ENCODE measurements around the gene MICAL2.

The MICAL2 gene

DNA sequence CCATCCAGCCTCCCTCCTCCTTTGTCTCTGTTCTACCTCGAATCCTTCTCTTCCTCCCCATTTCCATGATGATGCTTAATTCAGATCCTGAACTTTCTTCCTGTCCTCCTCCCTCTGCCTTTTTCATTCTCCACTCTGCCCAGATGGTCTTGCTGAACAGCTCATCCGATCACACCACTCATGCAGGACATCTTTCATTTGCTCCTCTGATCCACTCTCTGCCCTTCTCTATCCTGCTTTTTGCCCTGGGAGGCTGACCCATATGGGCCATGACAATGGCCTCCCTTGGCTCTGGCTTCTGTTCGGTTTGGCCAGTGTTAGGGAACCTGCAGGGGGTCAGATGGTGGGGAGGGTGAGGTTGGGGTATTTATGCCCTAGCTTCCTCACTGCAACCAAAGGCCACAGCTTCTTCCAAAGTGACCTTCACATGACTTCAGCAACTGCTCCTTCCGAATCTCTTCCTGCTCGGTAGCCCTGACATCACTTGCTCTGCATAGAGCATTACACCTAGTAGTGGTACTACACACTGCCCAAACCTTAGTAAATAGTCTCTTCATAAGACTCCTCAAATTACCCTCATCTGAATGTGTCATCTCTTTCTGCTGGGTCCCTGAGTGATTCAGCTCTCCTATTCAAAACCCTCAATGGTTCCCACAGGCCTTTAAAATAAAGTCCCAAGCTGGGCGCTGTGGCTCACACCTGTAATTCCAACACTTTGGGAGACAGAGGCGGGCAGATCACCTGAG is 32.7 kb upstream of the MICAL2 start:
- DNase-seq (ENCODE audit: low read depth, low spot score): peak; percentile 63
- in situ Hi-C loops (cut with HindIII; ENCODE audit: low sequenced_read_pairs): no loop called here
- no peak overlapping the region for H3K4me3 ChIP-seq (ENCODE audit: low read depth, low read length)
- TF ChIP-seq, protein P1, sequence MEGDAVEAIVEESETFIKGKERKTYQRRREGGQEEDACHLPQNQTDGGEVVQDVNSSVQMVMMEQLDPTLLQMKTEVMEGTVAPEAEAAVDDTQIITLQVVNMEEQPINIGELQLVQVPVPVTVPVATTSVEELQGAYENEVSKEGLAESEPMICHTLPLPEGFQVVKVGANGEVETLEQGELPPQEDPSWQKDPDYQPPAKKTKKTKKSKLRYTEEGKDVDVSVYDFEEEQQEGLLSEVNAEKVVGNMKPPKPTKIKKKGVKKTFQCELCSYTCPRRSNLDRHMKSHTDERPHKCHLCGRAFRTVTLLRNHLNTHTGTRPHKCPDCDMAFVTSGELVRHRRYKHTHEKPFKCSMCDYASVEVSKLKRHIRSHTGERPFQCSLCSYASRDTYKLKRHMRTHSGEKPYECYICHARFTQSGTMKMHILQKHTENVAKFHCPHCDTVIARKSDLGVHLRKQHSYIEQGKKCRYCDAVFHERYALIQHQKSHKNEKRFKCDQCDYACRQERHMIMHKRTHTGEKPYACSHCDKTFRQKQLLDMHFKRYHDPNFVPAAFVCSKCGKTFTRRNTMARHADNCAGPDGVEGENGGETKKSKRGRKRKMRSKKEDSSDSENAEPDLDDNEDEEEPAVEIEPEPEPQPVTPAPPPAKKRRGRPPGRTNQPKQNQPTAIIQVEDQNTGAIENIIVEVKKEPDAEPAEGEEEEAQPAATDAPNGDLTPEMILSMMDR (IDR thresholded peaks at IDR 0.05; ENCODE audit: low read depth, low read length): no peak

DNA sequence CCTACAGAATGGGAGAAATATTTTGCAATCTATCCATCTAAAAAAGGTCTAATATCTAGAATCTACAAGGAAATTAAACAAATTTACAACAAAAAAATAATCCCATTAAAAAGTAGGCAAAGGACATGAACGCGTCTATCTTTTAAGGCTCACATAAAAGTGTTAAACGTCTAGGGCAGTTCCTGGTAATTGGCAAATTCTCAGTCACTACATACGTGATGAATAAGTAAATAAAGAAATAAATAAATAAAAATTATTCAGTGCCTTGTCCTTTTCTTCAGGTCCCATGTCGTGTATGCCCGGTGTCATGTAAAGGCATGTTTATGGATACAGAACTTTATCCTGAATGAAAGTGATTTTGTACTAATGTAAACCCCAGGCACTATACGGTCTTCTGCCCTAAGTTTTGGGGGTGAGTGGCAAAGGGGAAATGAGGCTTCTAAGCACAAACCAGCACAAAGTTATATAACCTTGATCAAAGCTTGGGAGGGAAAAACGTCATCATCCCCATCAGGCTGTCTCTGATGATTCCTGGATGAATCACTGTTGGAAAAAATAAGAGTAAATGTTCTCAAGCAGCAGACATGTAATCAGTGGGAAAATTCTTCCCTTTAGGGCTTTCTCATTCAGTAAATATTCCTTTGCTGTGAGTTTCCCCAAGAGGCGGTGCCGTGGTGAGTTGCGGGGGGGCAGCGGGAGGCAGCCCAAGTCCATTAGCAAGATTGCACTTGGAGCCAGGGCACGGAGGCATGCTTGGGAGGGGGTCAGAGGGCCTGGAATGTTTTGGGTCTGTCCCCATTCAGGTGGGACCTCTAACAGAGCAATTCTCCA is 30.4 kb upstream of the MICAL2 start:
- DNase-seq (ENCODE audit: low read depth, low spot score): peak; percentile 99
- TF ChIP-seq, protein P1 (IDR thresholded peaks at IDR 0.05; ENCODE audit: low read depth, low read length): no peak
- in situ Hi-C loops (cut with HindIII; ENCODE audit: low sequenced_read_pairs): loop anchor here (10.0 kb wide), 1 partner anchor 155 kb away; no protein-coding TSS in a partner anchor
- no peak overlapping the region for H3K4me3 ChIP-seq (ENCODE audit: low read depth, low read length)

DNA sequence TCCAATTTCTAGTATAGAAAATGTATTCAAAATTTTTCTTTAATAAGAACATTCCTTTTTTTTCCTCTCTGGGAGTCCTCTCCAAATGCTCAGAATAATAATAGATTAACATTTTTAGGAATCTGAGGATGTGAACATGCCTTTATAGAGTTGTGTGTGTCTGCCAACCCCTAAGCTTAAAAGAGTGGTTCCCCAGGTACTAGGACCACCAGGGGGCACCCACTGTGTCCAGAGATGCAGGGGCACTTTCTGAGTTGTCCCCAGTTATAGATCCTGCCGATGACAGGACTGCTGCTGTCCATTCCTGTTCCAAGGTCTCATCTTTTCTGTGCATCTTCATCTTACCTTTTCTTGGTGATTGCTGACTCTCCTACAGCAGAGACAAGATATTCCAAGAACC is 27.0 kb upstream of the MICAL2 start:
- no peak for DNase-seq (ENCODE audit: low read depth, low spot score)
- TF ChIP-seq, protein P1 (IDR thresholded peaks at IDR 0.05; ENCODE audit: low read depth, low read length): no peak
- in situ Hi-C loops (cut with HindIII; ENCODE audit: low sequenced_read_pairs): loop anchor here (10.0 kb wide), 1 partner anchor 151 kb away; no protein-coding TSS in a partner anchor
- no peak overlapping the region for H3K4me3 ChIP-seq (ENCODE audit: low read depth, low read length)

DNA sequence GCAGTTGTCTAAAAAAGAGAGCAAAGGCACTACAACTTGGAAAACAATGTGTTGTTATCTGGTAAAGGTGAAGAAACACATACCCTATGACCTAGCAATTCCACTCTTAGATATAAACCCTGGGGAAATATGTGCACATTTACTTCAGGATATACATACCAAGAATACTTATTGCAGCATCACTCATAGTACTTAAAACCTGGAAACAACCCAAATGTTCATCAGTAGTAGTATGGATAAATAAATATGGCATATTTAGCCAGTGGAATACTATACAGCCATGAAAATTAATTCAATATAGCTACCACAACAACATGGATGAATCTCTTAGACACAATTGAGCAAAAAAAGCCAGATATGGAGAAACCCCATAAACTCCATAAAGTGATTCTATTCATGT is 26.1 kb upstream of the MICAL2 start:
- no peak overlapping the region for H3K4me3 ChIP-seq (ENCODE audit: low read depth, low read length)
- in situ Hi-C loops (cut with HindIII; ENCODE audit: low sequenced_read_pairs): loop anchor here (10.0 kb wide), 1 partner anchor 151 kb away; no protein-coding TSS in a partner anchor
- no peak for DNase-seq (ENCODE audit: low read depth, low spot score)
- TF ChIP-seq, protein P1 (IDR thresholded peaks at IDR 0.05; ENCODE audit: low read depth, low read length): no peak

DNA sequence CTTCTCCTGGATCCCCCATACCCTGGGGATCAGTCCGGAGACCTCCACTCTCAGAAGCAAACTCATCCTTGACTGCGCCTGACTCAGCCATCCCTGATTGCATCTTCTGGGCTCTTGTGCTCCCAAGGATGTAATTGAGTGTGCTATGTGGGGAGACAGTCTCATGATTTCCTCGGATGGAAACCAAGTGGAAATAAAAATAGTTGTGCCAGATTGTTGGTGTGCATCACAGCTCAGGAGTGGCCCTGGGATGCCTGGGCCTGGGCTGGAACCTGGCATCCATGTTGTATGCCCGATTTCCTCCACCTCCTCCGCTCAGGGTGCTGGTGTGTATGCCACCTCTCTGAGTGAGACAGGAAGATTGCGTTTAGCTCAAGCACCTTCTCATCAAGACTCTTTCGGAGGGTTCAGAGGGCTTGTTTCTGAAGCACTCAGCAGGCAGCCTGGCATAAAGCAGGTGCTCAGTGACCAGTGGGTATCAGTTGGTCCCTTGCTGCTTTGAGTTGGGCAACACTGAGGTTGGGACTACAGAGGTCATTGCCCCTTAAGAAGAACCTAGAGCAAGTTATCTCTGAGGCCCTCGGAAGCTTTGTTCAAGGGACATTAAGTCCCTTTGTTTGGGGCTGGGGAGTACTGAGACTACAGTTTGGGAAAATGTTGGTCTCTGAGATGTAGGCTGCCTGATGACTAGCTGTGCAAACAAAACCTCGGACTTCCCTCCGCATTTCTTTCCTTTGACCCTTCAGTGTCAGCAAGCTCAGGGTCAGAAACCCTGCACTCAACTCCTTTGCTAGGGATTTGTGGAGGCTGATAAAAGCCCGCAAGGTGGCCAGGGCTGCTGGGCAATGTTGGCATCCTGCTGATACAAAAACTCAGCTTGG is 24.8 kb upstream of the MICAL2 start:
- in situ Hi-C loops (cut with HindIII; ENCODE audit: low sequenced_read_pairs): loop anchor here (10.0 kb wide), 1 partner anchor 149 kb away; no protein-coding TSS in a partner anchor
- DNase-seq (ENCODE audit: low read depth, low spot score): no peak

More for the DNA sequence above, 24.8 kb upstream of the MICAL2 start:
- no peak overlapping the region for H3K4me3 ChIP-seq (ENCODE audit: low read depth, low read length)
- TF ChIP-seq, protein P1 (IDR thresholded peaks at IDR 0.05; ENCODE audit: low read depth, low read length): no peak
